Subcutaneous preadipocyte (primary cell): Measurements from ENCODE around the gene LPXN. TPM values are rescaled to one million over a fixed set of nuclear protein-coding genes. Genes with fewer than 3 reads are reported as not detected.

ENCODE experiments used
- total RNA-seq: library from RNA; depleted of rRNA; stranded (reverse); fragments of >200 nt; gene quantifications from 2 replicates; pipeline ENCODE4 v1.2.3, GENCODE V29; 2012

Gene LPXN
- total RNA-seq = 24.3 and 38.5 TPM in 2 replicates

DNA sequence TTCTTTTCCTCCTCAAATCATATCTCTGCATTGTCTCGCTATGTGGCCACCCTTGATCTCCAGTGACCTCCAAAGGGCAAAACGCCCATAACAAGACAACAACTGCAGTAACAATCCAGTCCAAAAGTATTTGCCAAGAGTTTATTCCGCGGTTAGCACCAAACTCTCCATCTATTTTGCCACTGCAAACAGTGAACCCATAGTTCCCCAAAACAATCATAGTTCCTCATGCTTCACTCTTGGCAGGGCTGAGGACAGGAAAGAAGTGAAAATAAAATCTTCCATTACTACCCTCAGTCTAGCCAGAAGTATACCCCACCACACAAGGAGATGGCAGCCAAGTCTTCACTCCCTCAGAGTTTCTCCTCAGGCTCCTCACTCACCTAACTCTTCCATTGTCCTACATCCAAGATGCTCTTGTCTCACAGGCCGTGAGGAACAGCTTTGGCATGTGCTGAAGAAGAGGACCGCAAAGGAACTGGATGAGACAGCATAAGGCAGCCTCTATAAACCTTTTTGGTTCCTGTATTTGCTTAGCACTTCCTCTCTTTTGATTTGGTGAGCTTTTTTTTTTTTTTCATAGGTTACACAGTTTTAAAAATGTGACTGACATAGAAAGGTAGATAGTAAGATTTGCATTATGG is at the start of gene LPXN:
LPXN (minus strand) TSS at position 480 of the 644 bp plus-strand sequence; CDS start at position 396, 84 bp downstream.

GRCh38 chr11:58622344-58622743 is 46.7 kb upstream of the LPXN start, which contains the start of gene CNTF:
TSS of gene CNTF (plus strand) at chr11:58622665. CDS start at chr11:58622753, 88 bp downstream.

GRCh38 chr11:58578635-58579191 is 3.1 kb upstream of the LPXN start, which contains the start of gene ZFP91:
TSS of gene ZFP91 (plus strand) at chr11:58579063. CDS start at chr11:58579282, 219 bp downstream.

GRCh38 chr11:58508005-58508404 is 67.7 kb downstream of the LPXN start, which contains the start of gene OR5B21:
TSS of gene OR5B21 (minus strand) at chr11:58508105. CDS start at chr11:58508105, 0 bp downstream.

Other genes with a start within 250 kb of the LPXN start
- gene OR5B17, start 216.8 kb downstream of the LPXN start, total RNA-seq = not detected in 2 replicates
- not detected in 2 replicates for gene OR5B3, start 169.0 kb downstream of the LPXN start, total RNA-seq
- gene OR5B2, start 147.7 kb downstream of the LPXN start, total RNA-seq = not detected in 2 replicates
- not detected in 2 replicates for gene OR5B12, start 133.6 kb downstream of the LPXN start, total RNA-seq
- gene OR5B21, start 67.8 kb downstream of the LPXN start, total RNA-seq = not detected in 2 replicates
- gene ZFP91, start 3.2 kb upstream of the LPXN start, total RNA-seq = 33.1 and 59.8 TPM in 2 replicates
- 1.8 and 2.9 TPM in 2 replicates for gene CNTF, start 46.8 kb upstream of the LPXN start, total RNA-seq
- not detected in 2 replicates for gene GLYAT, start 156.1 kb upstream of the LPXN start, total RNA-seq